CD4-positive, alpha-beta T cell (primary cell): Measurements from ENCODE around the gene PRPS1L1. TPM values are rescaled to one million over a fixed set of nuclear protein-coding genes. Genes with fewer than 3 reads are reported as not detected.

Experiments
- ATAC-seq: fragments of 200-7000 bp; cut with Tn5 transposase; one replicate; pipeline ENCODE4 v1.10.0; 2022; ENCODE audit warnings: mild to moderate bottlenecking; ENCODE audit not compliant: poor library complexity
- CTCF ChIA-PET: fragments of 350-600 bp; sonication (Branson Sonifier 250); formaldehyde crosslinking; loops from one replicate; lab custom pipeline; 2021; ENCODE audit warnings: antibody characterized with exemption, inconsistent platforms; lab: Charles Lee
- POLR2A ChIA-PET: fragments of 350-600 bp; sonication (Branson Sonifier 250); formaldehyde crosslinking; loops from one replicate; lab custom pipeline; 2021; ENCODE audit warnings: antibody characterized with exemption, inconsistent platforms; lab: Charles Lee
- DNase-seq, 14 experiments: peaks; one replicate each; pipeline ENCODE4 v3.0.0-alpha.2; 2013 to 2020; ENCODE audit warnings: mixed read lengths in 2 of 14
- H3K27ac ChIP-seq, 2 donors: one replicate each; pipeline versions ENCODE4 v1.5.1 to v1.7.0; 2013; ENCODE audit warnings: low read length in 2 of 2, low read depth in 1 of 2, mild to moderate bottlenecking in 1 of 2
- H3K27me3 ChIP-seq, 2 experiments: 1 replicate in 1 of 2; 2 replicates in 1 of 2; pipeline versions ENCODE4 v1.6.1 to v1.7.0; 2013; ENCODE audit warnings: low read length in 2 of 2, control low read depth in 1 of 2, mild to moderate bottlenecking in 1 of 2, moderate library complexity in 1 of 2; ENCODE audit not compliant: insufficient read depth in 2 of 2, control insufficient read depth in 1 of 2
- H3K36me3 ChIP-seq: one replicate; pipeline ENCODE4 v1.6.1; 2013; ENCODE audit warnings: low read length, control low read depth; ENCODE audit not compliant: insufficient read depth
- H3K4me1 ChIP-seq: one replicate; pipeline ENCODE4 v1.6.1; 2013; ENCODE audit warnings: low read length, control low read depth; ENCODE audit not compliant: insufficient read depth
- H3K4me3 ChIP-seq: one replicate; pipeline ENCODE4 v1.5.1; 2013; ENCODE audit warnings: mild to moderate bottlenecking, low read length, moderate library complexity
- H3K9me3 ChIP-seq, 2 experiments: 1 replicate in 1 of 2; 2 replicates in 1 of 2; pipeline versions ENCODE4 v1.6.1 to v1.7.0; 2013; ENCODE audit warnings: low read length in 2 of 2, mild to moderate bottlenecking in 2 of 2, control low read depth in 1 of 2, moderate library complexity in 1 of 2; ENCODE audit not compliant: control insufficient read depth in 1 of 2, insufficient read depth in 1 of 2
- H3K27ac Mint-ChIP-seq: one replicate; pipeline ENCODE4 v1.8.0; 2020; ENCODE audit warnings: mixed read lengths
- H3K27me3 Mint-ChIP-seq: one replicate; pipeline ENCODE4 v1.8.0; 2021; ENCODE audit warnings: mixed read lengths
- H3K36me3 Mint-ChIP-seq: one replicate; pipeline ENCODE4 v1.8.0; 2021; ENCODE audit warnings: low read depth, mixed read lengths
- H3K4me1 Mint-ChIP-seq: one replicate; pipeline ENCODE4 v1.8.0; 2021; ENCODE audit warnings: low read depth, mixed read lengths
- H3K4me3 Mint-ChIP-seq: one replicate; pipeline ENCODE4 v1.8.0; 2020; ENCODE audit warnings: mild to moderate bottlenecking, mixed read lengths
- H3K9me3 Mint-ChIP-seq: one replicate; pipeline ENCODE4 v1.8.0; 2020; ENCODE audit warnings: mixed read lengths
- CTCF ChIP-seq: fragments of 200-600 bp; IDR thresholded peaks from one replicate; pipeline ENCODE4 v1.8.0; 2022; ENCODE audit warnings: antibody characterized with exemption, mild to moderate bottlenecking
- intact Hi-C, 2 experiments: fragments of 100-400 bp; cut with DNase I in 1 of 2; cut with micrococcal nuclease in 1 of 2; formaldehyde crosslinking; loops; one replicate each; pipeline versions ENCODE4 v1.15.1 to v1.9.0; 2023 to 2025; cut with DNase I, micrococcal nuclease
- total RNA-seq, 174 experiments: library from RNA in 2 of 174; stranded (reverse) in 2 of 174; gene quantifications; one replicate each; pipeline ENCODE4 v1.2.3 and lab custom pipeline; 2021 to 2026

Gene PRPS1L1
- total RNA-seq, 2 experiments from 2014 or later, result not detected

GRCh38 chr7:18046601-18047000 is 19.0 kb upstream of the PRPS1L1 start:
- TF ChIP-seq CTCF, result no peak
- ATAC-seq (no peak), DNase-seq (no peak)
- H3K9me3 Mint-ChIP-seq, result no peaks in the 10 kb centered on the region
- H3K4me3 Mint-ChIP-seq, result no peak overlapping the region
- no peak overlapping the region for H3K4me3 ChIP-seq
- no peaks in the 10 kb centered on the region for H3K36me3 Mint-ChIP-seq
- no peaks in the 10 kb centered on the region for H3K36me3 ChIP-seq
- no peaks in the 10 kb centered on the region for H3K4me1 ChIP-seq
- H3K27me3 ChIP-seq, result no peaks in the 10 kb centered on the region
- no peak overlapping the region for H3K27ac ChIP-seq
- no peaks in the 10 kb centered on the region for H3K9me3 ChIP-seq
- intact Hi-C loops, result no loop called here
- CTCF ChIA-PET, result no interaction called here
- H3K4me1 Mint-ChIP-seq, result no peaks in the 10 kb centered on the region
- no peak overlapping the region for H3K27ac Mint-ChIP-seq
- H3K27me3 Mint-ChIP-seq, result no peaks in the 10 kb centered on the region
- POLR2A ChIA-PET, result no interaction called here

- Histone ChIP-seq H3K27me3 (no peaks in the 10 kb centered on the region), H3K4me3 (no peak overlapping the region), H3K9me3 (no peaks in the 10 kb centered on the region), H3K36me3 (no peaks in the 10 kb centered on the region), H3K4me1 (no peaks in the 10 kb centered on the region), H3K27ac (no peak overlapping the region)
- H3K4me3 Mint-ChIP-seq, result no peak overlapping the region
- TF ChIP-seq CTCF, result no peak
- no peaks in the 10 kb centered on the region for H3K9me3 Mint-ChIP-seq
- intact Hi-C loops, result no loop called here
- no peak overlapping the region for H3K27ac Mint-ChIP-seq
- ChIA-PET POLR2A (no interaction called here), CTCF (no interaction called here)
- no peaks in the 10 kb centered on the region for H3K27me3 Mint-ChIP-seq
- ATAC-seq (no peak), DNase-seq (no peak)
- no peaks in the 10 kb centered on the region for H3K36me3 Mint-ChIP-seq
- H3K4me1 Mint-ChIP-seq, result no peaks in the 10 kb centered on the region
These were observed 17.5 kb upstream of the PRPS1L1 start for GRCh38 chr7:18045171-18045570.

GRCh38 chr7:18041191-18041590 is 13.5 kb upstream of the PRPS1L1 start:
- DNase-seq (no peak), ATAC-seq (no peak)
- no peaks in the 10 kb centered on the region for H3K27me3 ChIP-seq
- H3K4me1 ChIP-seq, result no peaks in the 10 kb centered on the region
- H3K36me3 Mint-ChIP-seq, result no peaks in the 10 kb centered on the region
- no peak for TF ChIP-seq CTCF
- H3K27ac Mint-ChIP-seq, result no peak overlapping the region
- no peaks in the 10 kb centered on the region for H3K9me3 Mint-ChIP-seq
- H3K27ac ChIP-seq, result no peak overlapping the region
- CTCF ChIA-PET, result no interaction called here
- intact Hi-C loops, result no loop called here
- no peaks in the 10 kb centered on the region for H3K36me3 ChIP-seq
- H3K9me3 ChIP-seq, result no peaks in the 10 kb centered on the region
- H3K4me1 Mint-ChIP-seq, result no peaks in the 10 kb centered on the region
- POLR2A ChIA-PET, result no interaction called here
- H3K27me3 Mint-ChIP-seq, result no peaks in the 10 kb centered on the region
- H3K4me3 ChIP-seq, result no peak overlapping the region
- no peak overlapping the region for H3K4me3 Mint-ChIP-seq
